Stimulated activated CD4-positive, alpha-beta T cell treated with anti-CD3 and anti-CD28 coated beads, TNF-alpha, amount 100 ng/mL, for 1 hour (primary cell): ENCODE measurements around the gene OR6P1.

Source experiments
- DNase-seq, 3 donors: peaks; one replicate each; pipeline ENCODE4 v3.0.0-alpha.2; 2020; ENCODE audit warnings: low read depth in 3 of 3, low spot score in 1 of 3

OR6P1 gene

DNA sequence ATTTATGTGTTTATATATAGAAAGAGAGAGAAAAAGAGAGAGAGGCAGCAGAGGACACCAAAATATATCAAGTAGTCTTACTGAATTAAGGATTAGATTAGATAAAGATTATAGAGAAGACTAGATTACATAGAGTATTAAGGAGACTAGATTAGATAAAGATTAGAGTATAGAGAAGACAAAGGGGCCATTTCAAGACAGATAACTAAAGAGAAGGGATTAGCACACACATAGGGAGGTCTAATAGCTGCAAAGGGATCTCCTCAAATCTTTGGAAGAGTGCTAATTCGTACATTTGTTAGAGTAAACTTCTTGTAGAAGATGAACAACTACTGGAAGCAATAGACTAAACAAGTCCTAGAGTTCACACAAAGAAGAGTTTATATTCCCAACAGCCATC lies 50.4 kb downstream of the OR6P1 start:
- DNase-seq, result no peak

GRCh38 chr1:158516966-158517365 lies 53.4 kb downstream of the OR6P1 start:
- no peak for DNase-seq
